ENCODE data around the gene NRG2.

GRCh38 chr5:140024928-140025327 lies 18.2 kb downstream of the NRG2 start:
- TF ChIP-seq CTCF (IDR thresholded peaks at IDR 0.05) (no peak), POLR2A (IDR thresholded peaks at IDR 0.05) (no peak)

All from uterus (tissue), 2 donors.